ENCODE data around the gene PRDM16. TPM values are rescaled to one million over a fixed set of nuclear protein-coding genes. Genes with fewer than 3 reads are reported as not detected.

Gene PRDM16
- total and polyA plus RNA-seq, 2 of the 8 experiments (the other 6 are each of a cell fraction or from before 2014, with no cell fraction given), result 0.39 to 0.43 TPM

DNA sequence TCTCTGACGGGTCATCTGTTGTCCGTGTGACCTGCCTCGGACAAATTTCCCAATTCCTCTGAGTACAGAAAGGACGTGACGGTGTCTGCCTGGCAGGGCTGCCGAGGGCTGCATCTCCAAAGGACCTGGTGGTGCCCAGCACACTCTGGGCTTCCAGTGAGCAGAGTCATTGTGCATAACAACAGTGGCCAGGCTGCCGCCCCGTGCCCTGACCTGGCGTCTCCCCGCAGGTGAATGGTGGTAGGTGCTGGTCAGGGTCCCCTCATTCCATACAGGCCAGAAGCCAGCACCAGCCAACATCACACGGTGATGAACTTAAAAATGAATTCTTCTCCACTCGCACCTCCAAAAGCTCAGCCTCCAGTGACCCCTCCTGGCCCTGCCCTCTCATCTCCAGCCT is 28.2 kb downstream of the PRDM16 start (continued):
- TF ChIP-seq CTBP2 (IDR thresholded peaks at IDR 0.05; ENCODE audit: borderline replicate concordance, insufficient read depth, insufficient read length, low read length) (no peak), TBP (IDR thresholded peaks at IDR 0.05; ENCODE audit: low read depth, low read length) (no peak), PHF8 (conservative IDR thresholded peaks at IDR 0.05; ENCODE audit: low read depth, low read length) (no peak)

All from H1 (cell line).